Kidney tubule cell (primary cell): Measurements from ENCODE around the gene MAGI2.

Experiments used
- DNase-seq: peaks from one replicate; pipeline ENCODE4 v3.0.0-alpha.2; 2018; ENCODE audit warnings: low spot score

MAGI2 gene

DNA sequence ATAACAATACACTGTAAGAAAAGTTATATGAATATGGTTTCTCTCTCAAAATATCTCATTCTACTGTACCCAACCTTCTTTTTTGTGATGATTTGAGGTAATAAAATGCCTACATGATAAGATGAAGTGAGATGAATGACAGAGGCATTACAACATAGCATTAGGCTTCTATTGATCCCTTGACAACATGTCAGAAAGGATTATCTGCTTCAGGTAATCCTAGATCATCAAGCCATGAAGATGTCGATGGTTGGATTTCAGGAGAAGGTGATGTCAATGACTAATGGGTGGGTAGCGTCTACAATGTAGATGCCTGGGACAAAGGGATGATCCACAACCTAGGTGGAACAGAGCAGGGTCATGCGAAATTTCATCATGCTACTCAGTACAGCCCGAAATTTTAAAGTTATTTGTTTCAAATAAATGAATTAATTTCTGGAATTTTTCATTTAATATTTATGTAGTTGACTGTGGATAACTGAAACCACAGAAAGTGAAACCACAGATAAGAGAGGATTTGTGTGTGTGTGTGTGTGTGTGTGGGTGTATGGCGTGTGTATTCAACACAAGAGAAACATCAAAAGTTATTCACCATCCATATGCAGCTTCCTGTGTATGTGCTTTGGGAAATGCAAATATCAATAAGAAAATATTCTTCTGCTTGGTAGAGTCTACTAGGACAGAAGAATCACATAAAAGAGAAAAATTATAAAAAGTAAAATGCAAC is 77.0 kb downstream of the MAGI2 start:
- no peak for DNase-seq

DNA sequence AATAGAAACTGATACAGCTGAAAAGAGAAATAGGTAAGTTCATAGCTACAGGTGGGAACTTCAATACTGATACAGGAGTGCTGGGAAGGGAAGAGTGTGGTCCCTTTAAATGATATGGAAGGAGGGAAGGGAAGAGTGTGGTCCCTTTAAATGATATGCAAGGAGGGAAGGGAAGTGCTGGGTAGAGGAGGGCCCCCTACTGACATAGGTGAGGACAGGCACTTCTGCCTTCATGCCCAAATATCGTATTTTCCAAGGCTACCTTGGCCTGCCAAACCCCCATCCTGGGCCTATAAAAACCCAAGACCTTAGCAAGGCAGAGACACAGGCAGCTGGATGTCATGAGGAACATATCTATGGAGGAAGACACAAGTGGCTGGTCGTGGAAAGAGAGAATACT is 92.3 kb downstream of the MAGI2 start:
- DNase-seq, result no peak

DNA sequence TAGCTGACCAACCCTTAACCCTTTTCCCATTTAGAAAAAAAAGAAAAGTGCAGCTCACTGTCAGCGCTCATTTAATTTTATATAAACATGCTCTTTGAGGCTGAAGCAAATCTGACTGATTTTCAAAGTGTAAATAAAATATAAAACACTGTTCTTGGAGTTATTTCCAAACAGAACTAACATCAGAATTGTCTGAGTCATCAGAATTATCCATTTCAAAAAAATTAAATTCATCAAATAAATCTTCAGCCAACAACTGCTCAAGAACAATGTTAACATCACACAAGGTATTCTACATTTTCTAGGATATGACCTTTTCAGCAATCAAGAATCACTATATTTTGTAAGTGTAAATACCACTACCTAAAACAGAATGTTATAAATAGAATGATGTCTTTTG is 93.6 kb downstream of the MAGI2 start:
- DNase-seq, result no peak

DNA sequence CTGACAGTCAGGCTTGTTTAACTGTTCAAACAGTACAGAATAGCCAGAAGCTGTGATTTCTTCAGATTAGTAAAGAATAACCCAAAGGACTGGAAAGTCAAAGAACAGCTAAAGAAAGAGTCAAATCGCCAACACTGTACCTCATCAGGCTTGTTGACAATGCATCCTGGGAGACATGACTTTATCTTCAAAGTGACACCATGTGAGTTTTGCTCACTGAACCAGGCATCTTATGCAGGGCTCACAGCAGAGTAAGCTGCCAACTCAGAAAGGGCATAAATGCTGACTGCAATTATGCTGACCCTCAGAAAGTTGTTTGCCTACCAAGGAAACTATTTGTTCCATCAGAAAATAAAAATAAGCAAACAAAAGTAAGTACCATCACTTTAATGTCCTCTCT is 96.4 kb downstream of the MAGI2 start:
- peak; percentile 35 for DNase-seq

DNA sequence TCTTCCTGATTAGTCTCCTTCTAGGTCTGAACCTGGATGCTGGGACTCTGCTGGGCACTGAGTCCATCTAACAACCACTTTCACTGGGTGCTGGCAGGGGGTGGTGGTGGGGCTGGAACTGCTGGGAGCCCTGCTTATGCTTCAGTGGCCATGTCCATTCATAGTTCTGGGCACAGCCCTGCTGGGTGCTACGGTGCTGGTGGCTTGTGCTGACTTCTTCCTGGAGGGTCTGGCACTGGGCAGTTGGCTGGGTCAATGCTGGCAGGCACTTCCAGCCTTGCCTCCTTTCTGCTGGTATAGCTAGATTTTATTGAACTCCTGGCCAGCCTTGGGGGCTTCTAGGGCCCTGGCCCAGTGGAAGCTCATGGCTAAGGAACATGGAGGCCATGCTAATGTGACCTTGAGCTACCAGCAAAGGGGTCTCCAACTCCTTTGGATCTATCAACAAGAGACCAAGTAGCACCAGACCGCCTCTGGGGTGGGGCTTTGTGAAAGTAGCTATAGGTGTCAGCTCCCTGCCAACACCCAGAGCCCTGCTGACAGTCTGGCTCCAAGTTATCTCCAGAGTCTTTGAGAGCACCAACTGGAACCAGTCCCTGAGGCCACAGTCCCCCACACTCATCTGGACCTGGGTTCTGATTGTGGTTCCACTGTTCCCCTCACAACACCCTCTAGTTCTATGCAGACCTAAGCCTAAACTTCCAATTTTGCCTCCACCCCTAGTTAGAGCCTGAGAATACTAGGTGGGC is 99.6 kb downstream of the MAGI2 start:
- DNase-seq, result no peak

DNA sequence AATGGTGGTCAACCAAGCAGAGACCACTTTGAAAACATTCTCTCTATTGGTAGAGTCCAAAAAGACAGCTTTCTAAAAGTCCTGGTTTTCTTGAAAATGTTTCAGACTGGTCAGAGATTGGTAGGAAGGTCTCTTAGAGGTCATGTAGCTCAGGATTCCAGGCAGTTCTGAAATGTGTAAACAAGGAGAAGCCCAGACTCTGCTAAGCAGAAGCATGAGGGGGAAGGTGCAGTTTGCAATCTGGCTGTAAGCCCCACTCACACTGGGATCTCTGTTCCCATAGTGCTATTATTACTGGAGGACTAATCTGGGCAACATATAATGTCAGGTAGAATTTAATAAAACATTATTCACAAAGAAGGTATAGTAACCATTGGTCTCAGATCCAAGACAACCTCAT is 101.1 kb downstream of the MAGI2 start:
- no peak for DNase-seq

DNA sequence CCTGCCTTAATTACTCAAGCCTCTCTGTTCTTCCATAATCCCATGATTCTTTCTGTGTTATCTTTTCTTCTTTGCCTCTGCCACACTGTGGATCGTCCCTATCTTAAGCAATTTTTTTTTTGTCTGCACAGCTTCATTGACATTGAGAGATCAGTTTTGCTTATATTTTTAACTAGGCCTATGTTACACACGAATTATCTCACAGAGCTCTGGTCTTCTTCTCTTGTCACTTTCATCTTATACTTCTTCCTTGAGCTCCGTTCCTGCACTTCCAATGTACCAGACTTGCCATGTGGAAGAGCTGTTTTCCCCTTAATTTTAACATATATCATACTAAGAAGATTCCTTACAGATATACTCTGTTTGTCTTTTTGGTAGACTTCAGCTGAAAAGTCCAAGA is 106.1 kb downstream of the MAGI2 start:
- no peak for DNase-seq

DNA sequence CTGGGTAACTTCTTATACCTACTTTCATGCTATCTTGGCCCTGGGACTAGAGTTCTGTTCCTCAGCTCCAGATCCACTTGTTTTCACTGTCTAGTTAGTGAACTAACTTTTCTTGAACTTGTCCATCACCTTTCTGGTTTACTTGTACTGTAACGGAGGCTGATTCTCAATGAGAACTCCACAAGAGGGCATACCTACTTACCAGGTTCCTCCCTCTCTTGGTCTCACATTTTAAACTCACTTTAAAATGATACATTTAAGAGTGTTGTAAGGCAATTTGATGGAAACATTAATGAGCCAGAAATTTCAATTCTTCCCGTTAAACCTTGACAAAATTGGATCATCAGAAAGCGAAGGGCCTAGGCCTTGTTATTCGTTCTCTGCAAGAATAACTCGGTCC is 111.6 kb downstream of the MAGI2 start:
- DNase-seq, result no peak

DNA sequence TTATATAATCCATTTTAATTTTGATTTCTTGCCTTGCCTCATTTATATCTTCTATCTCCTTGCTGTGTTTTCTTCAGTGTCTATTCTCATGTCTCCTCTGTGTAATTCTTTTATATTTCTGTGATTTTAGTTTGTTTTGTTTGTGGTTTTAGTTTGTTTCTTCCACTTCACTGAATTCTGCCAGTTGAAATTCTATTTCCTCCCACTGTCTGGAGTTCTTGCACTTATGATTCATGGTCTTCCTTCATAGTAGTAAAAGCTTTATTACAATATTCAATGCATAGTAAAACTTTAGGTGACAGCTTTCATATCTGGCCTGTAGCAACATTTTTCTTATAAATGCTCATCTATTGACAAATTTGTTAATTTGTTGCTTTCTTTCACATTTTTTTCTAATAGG is 113.3 kb downstream of the MAGI2 start:
- peak; percentile 34 for DNase-seq

DNA sequence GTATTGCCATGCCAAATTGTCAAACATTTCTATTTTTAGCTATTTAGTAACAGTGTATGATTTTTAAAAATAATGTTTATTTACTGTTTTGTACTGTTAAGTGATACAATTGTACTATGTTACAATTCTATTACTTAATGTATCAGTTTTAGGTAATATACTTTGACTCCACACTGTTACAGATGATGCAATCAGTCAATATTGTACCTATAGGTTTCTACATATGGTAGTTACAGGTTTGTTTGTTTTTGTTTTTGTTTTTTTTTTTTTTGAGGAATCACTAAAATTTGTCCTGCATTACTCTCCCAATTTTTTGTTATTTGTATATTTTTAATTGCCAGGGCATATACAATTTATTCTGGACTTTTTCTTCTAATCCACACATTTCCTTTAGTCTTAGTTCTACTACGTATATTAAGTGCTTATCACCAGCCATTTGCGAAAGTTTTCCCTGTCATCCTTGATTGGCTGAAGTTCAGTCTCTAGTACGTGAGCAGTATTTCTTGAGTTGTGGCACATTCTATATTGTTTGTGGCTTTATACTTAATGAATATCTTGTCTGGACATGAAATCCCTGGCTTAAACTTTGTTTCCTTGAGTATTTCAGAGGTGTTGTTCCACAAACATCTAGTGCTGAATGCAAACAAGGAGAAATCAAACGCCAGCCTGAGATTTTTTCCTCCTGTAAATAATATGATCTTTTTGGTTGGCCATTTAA is 114.1 kb downstream of the MAGI2 start:
- no peak for DNase-seq

DNA sequence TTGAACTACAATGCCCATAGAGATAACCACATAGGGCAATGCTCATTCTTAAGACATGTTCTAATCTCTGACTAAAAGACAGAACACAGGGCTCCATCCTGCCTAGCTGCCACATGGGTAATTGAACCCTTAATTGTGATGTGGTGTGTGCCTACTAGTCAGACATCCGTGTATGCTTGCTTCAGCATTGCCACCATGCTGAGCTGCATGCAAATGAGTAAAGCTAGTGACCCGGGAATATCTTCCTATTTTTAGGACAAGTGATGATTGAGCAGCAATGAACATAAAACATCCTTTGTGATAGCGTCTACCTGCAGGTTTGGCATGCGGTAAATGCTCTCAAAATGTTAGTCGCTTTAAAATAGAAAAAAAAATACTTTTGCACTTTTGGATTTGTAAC is 115.8 kb downstream of the MAGI2 start:
- peak; percentile 9 for DNase-seq

DNA sequence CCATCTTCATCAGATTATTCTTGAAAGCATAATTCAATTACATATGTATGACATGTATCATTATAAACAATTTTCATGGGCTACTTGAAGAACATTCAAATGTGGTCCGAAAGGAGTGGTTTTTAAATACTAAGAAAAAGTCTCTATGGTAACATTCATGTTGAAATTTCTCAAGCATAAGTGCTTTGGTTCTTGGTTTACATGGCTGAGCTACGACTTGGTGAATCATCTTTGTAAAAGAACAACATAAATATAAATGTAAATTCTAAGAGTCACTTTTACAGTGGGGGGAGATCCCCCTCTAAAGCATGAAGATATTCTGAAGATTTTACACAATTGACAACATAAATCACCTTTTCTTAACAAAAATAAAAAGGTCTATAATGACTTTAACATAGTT is 118.6 kb downstream of the MAGI2 start:
- DNase-seq, result no peak

DNA sequence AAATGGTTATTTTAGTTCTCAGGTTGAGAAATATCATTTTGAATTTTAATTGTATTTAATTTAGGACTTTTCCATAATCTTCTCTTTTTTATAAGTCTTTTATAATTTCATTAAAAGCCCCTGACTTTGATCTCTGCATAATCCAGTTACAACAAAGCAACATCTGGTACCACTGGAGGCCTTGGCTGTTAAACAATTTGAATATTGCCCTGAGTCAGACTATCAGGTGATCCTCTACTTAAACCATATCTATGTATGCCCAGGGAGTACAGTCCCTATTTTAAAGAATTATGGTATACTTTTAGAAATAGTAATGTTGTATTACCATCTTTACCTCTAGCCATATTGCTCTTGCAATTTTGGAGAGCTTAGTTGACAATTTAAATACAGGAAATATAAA is 119.1 kb downstream of the MAGI2 start:
- no peak for DNase-seq

DNA sequence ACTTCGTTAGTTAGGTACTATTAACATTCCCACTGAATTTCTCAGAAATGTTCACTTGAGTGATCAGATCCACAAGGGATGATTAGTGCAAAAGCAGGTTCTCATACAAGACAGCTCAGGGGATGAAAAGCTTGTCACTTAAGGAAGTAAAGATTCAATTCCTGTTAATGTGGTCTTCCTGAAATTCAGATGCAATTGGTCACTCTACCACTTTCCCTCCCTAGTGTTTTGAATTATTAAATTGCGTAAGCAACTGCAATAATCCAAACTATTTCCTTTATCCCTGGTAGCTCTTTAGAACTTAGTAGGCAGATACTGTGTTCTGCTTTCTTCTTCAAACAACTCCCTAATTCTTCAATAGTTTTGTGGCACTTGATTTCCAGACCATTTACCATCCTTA is 121.4 kb downstream of the MAGI2 start:
- peak; percentile 73 for DNase-seq

DNA sequence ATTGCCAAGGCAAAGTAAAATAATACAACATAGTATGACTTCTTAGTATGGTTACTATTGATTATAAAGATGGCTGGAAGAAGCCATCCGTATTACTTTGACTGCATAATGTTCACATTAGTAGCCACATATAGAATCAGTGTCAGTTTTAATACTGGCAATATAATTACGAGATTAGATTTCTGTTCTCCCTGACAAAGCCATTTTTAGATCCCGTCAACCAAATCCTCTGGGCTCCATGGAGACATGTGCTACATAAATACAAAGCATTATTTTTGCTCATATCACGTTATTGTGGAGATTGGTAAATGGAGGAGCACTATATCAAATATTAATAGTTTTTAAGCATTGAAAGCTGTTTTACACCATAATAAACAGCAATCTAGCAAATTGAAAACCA is 124.0 kb downstream of the MAGI2 start:
- DNase-seq, result no peak

DNA sequence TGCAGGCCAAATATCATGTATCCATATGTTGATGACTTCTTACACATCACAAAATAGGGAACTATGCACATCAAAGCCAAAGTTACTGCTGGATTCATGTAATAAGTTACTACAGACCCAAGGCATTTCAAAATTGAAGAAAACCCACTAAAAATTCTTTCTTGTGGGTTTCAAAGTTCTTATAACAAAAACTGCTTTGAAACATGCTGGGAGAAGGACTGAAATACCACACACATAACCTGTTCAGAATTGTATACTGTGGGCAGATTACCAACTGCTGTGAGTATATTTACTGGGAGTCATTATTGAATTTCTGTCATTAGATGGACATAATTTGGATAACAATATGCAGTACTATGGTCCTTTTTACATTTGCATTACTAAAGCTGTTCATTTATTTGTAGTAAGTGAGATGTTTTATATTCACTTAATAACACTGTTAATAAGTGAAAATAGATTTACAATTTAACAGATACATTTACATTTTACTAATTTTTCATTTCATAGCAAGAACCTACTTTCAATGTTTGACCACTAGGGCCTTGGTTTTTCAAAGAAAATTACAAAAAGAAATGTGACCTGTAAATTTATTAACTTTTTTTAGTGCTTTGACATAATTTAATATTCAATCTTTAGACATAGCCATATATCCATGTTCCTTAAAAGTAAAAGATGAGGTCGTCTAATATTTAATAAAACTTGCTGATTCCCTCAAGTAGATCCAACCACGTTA is 132.6 kb downstream of the MAGI2 start:
- no peak for DNase-seq

DNA sequence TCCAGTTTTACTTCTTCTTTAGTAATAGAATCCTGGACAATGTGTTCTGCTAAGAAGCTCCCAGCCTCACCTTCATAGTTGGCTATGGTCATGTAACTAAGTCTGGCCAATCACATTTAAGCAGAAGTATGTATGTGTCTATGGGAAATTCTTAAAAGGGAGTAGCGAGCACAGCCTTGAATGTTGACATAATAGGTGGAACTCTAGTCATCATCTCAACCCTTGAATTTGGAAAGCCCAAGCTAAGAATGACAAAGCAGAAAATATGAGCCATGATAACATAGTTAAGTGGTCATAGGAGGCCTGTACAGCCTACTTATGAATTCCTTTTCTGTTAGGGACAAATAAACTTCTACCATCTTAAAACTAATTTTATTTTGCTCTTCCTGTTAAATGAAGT is 134.1 kb downstream of the MAGI2 start:
- no peak for DNase-seq

DNA sequence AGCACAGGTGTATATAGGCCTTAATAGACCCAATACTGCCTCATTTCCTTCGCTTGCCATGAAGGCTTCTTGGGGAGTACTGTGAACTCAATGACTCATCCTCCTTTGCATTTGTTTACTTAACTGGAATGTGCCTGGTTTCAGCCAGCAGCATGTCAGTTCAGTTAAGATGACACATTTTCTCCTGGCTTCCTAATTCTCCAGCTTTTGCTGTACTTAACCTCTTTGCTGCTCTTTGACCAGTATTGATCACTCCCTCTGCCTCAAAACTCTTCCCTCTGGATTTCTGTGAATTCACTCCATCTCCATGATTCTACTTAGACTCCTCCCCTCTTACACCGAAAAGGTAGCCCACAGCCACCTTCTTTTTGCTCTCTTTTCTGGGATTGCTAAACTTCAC is 135.7 kb downstream of the MAGI2 start:
- DNase-seq, result peak; percentile 87

DNA sequence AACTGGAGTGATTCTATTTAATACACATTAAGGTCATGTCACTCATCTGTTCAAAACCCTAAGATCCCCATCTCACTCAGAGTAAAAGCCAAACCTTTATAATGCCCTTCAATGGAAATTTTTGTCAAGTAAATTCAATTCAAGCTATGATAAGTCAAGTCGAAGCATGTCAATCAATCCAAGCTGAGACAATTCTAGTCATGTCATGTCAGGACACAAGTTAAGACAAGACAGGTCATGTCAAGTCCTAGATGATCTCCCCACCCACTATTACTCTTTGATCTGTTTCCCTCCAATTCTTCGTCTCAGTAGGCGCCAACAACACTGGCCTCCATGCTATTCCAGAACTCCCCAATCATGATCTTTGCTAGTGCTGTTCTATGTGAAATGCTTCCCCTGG is 141.4 kb downstream of the MAGI2 start:
- DNase-seq, result no peak

DNA sequence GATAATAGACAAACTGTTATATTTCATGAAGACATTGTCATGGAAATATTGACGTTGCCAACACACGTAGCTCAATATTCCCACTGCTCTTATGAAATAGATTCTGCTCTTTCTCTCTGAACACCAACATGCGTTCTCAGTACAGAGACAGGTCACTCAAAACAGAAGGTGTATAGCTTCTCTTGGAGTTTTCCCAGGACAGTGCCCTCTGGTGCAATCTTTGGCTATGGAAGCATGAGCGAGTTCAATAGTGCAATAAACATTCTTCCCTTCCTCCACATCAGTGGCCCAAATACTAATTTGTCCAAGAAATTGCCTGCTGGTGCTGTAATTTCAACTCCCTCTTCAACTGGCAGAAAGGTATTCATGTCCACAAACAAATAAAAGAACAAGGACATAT is 145.3 kb downstream of the MAGI2 start:
- peak; percentile 13 for DNase-seq

DNA sequence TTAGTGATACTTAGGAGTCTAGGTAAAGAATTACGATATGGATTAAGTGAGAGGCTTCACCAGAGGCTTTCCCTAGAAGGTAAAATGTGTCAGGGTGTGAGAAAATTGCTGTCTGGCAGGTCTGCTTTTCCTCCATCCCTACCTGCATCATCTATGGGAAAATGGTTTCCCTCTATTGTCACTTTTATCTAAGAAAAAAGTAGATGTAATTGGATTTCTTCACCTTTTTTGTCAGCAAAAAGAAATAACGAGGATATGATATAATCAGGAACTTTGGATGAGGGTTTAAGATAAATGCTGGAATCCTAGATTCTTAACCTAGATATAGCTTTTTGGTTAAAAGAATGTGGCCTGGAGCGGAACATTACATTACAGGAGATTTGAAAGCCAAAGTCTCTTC is 146.1 kb downstream of the MAGI2 start:
- no peak for DNase-seq

DNA sequence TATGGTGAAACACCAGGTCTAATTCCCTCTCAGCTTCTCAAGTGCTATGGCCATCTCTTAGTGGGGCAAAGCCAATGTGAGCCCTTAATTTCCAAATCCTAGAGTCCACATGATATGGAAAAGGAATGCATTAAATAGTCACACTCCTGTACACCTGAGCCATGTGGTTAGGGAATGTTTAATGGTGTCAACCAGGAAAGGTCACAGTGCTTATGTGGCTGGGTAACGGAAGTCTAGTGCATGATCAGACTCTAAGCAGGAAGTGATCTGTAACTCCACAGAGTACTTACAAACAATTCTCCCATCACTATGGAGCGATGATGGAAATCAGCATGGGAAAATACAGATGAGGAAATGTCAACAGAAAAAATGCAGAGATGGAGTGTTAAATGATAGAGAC is 148.8 kb downstream of the MAGI2 start:
- peak; percentile 64 for DNase-seq

DNA sequence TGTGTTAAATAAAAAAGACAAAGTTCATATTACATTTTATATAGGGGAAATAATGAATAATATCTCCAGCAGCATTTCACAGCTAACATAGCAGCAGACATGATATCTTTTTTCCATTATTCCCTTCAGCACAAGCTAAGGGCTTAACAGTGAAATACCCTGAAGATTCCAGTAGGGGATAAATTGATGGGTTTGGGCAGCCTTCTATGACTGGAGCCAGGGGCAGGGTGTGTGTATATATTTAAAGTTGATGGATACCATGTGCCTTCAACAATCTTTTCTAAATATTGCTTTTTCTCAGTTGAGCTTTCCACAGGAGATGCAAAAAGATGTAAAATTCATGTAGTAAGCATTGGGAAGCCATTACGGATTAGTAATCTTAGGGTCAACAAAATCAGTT is 151.2 kb downstream of the MAGI2 start:
- DNase-seq, result no peak
